Keratinocyte (primary cell): ENCODE results near the gene PRRC2B.

Experiments used
- CTCF ChIP-seq, 3 experiments: IDR thresholded peaks in 1 of 3; conservative IDR thresholded peaks in 1 of 3; optimal IDR thresholded peaks in 1 of 3; 2 replicates in 2 of 3; 3 replicates in 1 of 3; pipeline versions ENCODE3 to v1.5.1; 2011; ENCODE audit warnings: low read length in 3 of 3, mild to moderate bottlenecking in 3 of 3, moderate library complexity in 2 of 3, control low read depth in 1 of 3, inconsistent platforms in 1 of 3; ENCODE audit not compliant: insufficient read depth in 2 of 3; ENCODE audit errors: extremely low read depth in 1 of 3
- EZH2 ChIP-seq: IDR thresholded peaks from one replicate; pipeline ENCODE4 v1.6.1; 2012; ENCODE audit warnings: inconsistent platforms, mild to moderate bottlenecking, low read length, moderate library complexity

GRCh38 chr9:131434673-131435072 is 40.8 kb downstream of the PRRC2B start:
- no peak for TF ChIP-seq CTCF (optimal IDR thresholded peaks at IDR 0.05 in 1 of 3, IDR thresholded peaks at IDR 0.05 in 1 of 3, conservative IDR thresholded peaks at IDR 0.05 in 1 of 3; ENCODE audit: extremely low read depth in 1 of 3, insufficient read depth in 2 of 3, low read length in 3 of 3)
- TF ChIP-seq EZH2, result no peak
